ENCODE measurements around the gene KIAA0753.

GRCh38 chr17:6636616-6637457 lies 3.7 kb downstream of the KIAA0753 start:
- TF ChIP-seq CTCF (IDR thresholded peaks at IDR 0.05) (no peak), EP300 (IDR thresholded peaks at IDR 0.05) (no peak), POLR2AphosphoS5 (IDR thresholded peaks at IDR 0.05) (no peak), POLR2A (IDR thresholded peaks at IDR 0.05) (no peak)

All from gastroesophageal sphincter (tissue), 3 donors.